A673 (cell line): ENCODE measurements around the gene ACVR1B. TPM values are rescaled to one million over a fixed set of nuclear protein-coding genes. Genes with fewer than 3 reads are reported as not detected.

Experiments used
- BruUV-seq: library from RNA; stranded (reverse); fragments of 400-500 nt; replicated peaks from 2 replicates; lab custom pipeline; 2021; lab: Mats Ljungman, UMichigan
- CTCF ChIA-PET: fragments of 300-600 bp; sonication (Branson Sonifier 250); formaldehyde crosslinking; loops from one replicate; lab custom pipeline; 2022; ENCODE audit warnings: antibody characterized with exemption; lab: Charles Lee
- POLR2A ChIA-PET: fragments of 300-600 bp; sonication (Branson Sonifier 250); formaldehyde crosslinking; loops from one replicate; lab custom pipeline; 2022; ENCODE audit warnings: antibody characterized with exemption; ENCODE audit not compliant: low non-redundant PET; lab: Charles Lee
- DNase-seq: peaks from one replicate; pipeline ENCODE4 v3.0.0-alpha.2; 2015; ENCODE audit warnings: low spot score
- H3K27ac ChIP-seq: fragments of 200-600 bp; sonication (generic); 2 replicates; pipeline ENCODE4 v1.5.1; 2016; ENCODE audit warnings: mixed run types, low read depth, mild to moderate bottlenecking, mixed read lengths, antibody characterized with exemption, low read length; ENCODE audit not compliant: poor library complexity, severe bottlenecking
- H3K27me3 ChIP-seq: fragments of 200-600 bp; sonication (generic); replicated peaks from 2 replicates; pipeline ENCODE4 v1.6.1; 2017; ENCODE audit warnings: mixed run types, low read depth, mild to moderate bottlenecking, mixed read lengths, antibody characterized with exemption, low read length; ENCODE audit not compliant: insufficient read depth, poor library complexity
- H3K36me3 ChIP-seq: fragments of 200-600 bp; sonication (generic); 2 replicates; pipeline ENCODE4 v1.6.1; 2016; ENCODE audit warnings: mixed run types, mild to moderate bottlenecking, mixed read lengths, antibody characterized with exemption, low read length; ENCODE audit not compliant: insufficient read depth, poor library complexity, severe bottlenecking
- H3K4me1 ChIP-seq: fragments of 200-600 bp; sonication (generic); 2 replicates; pipeline ENCODE4 v1.6.1; 2017; ENCODE audit warnings: mixed run types, mild to moderate bottlenecking, mixed read lengths, antibody characterized with exemption, low read length; ENCODE audit not compliant: insufficient read depth, poor library complexity, severe bottlenecking
- H3K4me3 ChIP-seq: fragments of 200-600 bp; sonication (generic); 2 replicates; pipeline ENCODE4 v1.5.1; 2016; ENCODE audit warnings: low read depth, mixed run types, mild to moderate bottlenecking, mixed read lengths, low read length; ENCODE audit not compliant: poor library complexity, severe bottlenecking
- H3K9me3 ChIP-seq: fragments of 200-600 bp; sonication (generic); 2 replicates; pipeline ENCODE4 v1.6.1; 2016; ENCODE audit warnings: mixed run types, low read depth, mild to moderate bottlenecking, mixed read lengths, antibody characterized with exemption, low read length; ENCODE audit not compliant: poor library complexity, severe bottlenecking
- CTCF ChIP-seq: fragments of 300-800, 200-600 bp; sonication (generic); conservative IDR thresholded peaks from 2 replicates; pipeline ENCODE4 v1.5.1; 2017; ENCODE audit warnings: low read depth, mild to moderate bottlenecking, antibody characterized with exemption, low read length, moderate library complexity, mixed read lengths
- EZH2 ChIP-seq: fragments of 200-600 bp; sonication (generic); IDR thresholded peaks from 2 replicates; pipeline ENCODE4 v1.6.1; 2017; ENCODE audit warnings: borderline replicate concordance, low read depth, mild to moderate bottlenecking, mixed read lengths, antibody characterized with exemption, low read length; ENCODE audit not compliant: poor library complexity, severe bottlenecking
- intact Hi-C: fragments of 100-400 bp; cut with micrococcal nuclease; formaldehyde crosslinking; loops from one replicate; pipeline ENCODE4 v1.10.0; 2022; ENCODE audit not compliant: unreplicated experiment
- total RNA-seq: library from RNA; stranded (reverse); gene quantifications from 2 replicates; pipeline ENCODE4 v1.2.3, GENCODE V29; 2021

ACVR1B gene
- total RNA-seq, 1 experiment from 2014 or later = 27.4 TPM

GRCh38 chr12:51910691-51911090, 40.8 kb upstream of the ACVR1B start:
- Histone ChIP-seq H3K4me1 (peaks cover 28% of the 10 kb centered on the region), H3K27me3 (no peaks in the 10 kb centered on the region), H3K9me3 (no peaks in the 10 kb centered on the region), H3K27ac (no peak overlapping the region), H3K4me3 (no peak overlapping the region), H3K36me3 (no peaks in the 10 kb centered on the region)
- intact Hi-C loops = no loop called here
- no TSS peak for BruUV-seq
- ChIA-PET CTCF (no interaction called here), POLR2A (no interaction called here)
- DNase-seq = no peak
- TF ChIP-seq EZH2 (no peak), CTCF (no peak)

DNA sequence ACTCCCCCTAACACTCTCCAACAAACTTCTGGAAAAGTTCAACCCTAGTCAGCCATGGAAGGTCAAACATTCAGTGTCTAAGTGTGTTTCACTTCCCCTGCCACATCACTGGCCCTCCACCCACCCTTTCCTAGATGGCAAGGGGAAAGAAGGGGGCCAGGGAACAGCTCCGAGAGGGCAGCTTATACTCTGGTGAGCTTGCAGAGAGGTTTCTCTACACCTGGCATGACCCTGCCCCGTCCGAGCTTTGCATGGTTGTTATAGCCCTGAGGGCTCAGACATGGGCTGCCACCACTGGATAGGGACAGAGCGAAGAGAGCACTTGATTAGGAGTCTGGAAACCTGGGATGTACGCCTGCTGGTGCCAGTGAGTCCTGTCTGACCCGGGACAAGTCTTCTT, 40.2 kb upstream of the ACVR1B start:
- H3K4me1 ChIP-seq = peaks cover 22% of the 10 kb centered on the region
- intact Hi-C loops = no loop called here
- ChIA-PET POLR2A (no interaction called here), CTCF (interaction anchor here (0.6 kb wide), 1 partner anchor 25 kb away, joined by 3 read pairs; no protein-coding TSS in a partner anchor)
- TF ChIP-seq CTCF = no peak
- no peak for TF ChIP-seq EZH2
- H3K27ac ChIP-seq = no peak overlapping the region
- no peaks in the 10 kb centered on the region for H3K27me3 ChIP-seq
- DNase-seq = no peak
- BruUV-seq = no TSS peak
- no peak overlapping the region for H3K4me3 ChIP-seq
- H3K9me3 ChIP-seq = no peaks in the 10 kb centered on the region
- H3K36me3 ChIP-seq = no peaks in the 10 kb centered on the region

GRCh38 chr12:51911788-51912711, 39.4 kb upstream of the ACVR1B start:
- BruUV-seq = no TSS peak
- no peak for TF ChIP-seq EZH2
- TF ChIP-seq CTCF = no peak
- H3K9me3 ChIP-seq = no peaks in the 10 kb centered on the region
- no peak overlapping the region for H3K4me3 ChIP-seq
- no peaks in the 10 kb centered on the region for H3K36me3 ChIP-seq
- intact Hi-C loops = no loop called here
- no peak overlapping the region for H3K27ac ChIP-seq
- peaks cover 18% of the 10 kb centered on the region for H3K4me1 ChIP-seq
- POLR2A ChIA-PET = no interaction called here
- peak; percentile 18 for DNase-seq
- no peaks in the 10 kb centered on the region for H3K27me3 ChIP-seq
- CTCF ChIA-PET = interaction anchor here (0.6 kb wide), 1 partner anchor 25 kb away, joined by 3 read pairs; no protein-coding TSS in a partner anchor
